ENCODE measurements around the gene SMCO2.
"Not testable (repeated sequence)": the region's sequence is repeated elsewhere in the genome, so short reads cannot be mapped to it uniquely, and the experiment has no call there.

SMCO2 gene

GRCh38 chr12:27524839-27525753, 78.6 kb downstream of the SMCO2 start:
- no peak for DNase-seq (ENCODE audit: low read depth in 3 of 3)

DNA sequence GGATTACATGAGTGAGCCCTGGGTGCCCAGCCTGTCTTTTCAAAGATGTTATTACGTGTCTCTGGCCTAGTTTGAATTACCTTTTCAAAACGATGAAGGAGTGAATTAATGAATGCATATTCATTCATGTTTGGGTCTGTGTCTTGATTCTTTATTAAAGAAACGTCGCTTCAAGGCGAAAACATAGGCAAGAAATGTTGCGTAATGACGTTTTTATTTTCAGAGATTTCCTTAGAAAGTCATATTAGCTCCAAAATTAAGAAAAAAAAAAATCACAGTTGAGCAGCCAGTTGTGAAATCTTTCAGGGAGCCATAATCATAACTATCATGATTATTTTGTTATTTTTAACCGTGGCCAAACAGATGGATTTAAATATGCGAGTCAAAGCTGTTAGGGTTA, 81.0 kb downstream of the SMCO2 start:
- no peak for DNase-seq (ENCODE audit: low read depth in 3 of 3)

DNA sequence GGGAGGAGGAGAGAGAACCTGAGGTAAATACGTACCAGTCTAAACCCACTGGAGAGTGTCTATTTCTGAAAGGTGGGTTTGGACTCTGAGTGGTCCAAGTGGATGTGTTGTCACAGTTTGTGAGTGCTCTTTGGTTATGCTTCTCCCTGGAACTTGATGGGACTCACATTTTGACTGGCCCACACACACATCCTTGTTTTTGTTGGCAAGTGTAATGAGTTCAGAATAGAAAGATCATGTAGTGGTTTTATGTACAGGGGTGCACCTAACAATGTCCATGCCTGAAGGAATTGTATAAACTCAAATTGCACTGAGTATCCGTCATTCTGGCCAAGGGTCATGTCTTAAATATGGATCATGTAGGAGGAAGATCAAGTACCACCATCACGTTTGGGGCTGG, 82.3 kb downstream of the SMCO2 start:
- DNase-seq (ENCODE audit: low read depth in 3 of 3) = no peak

DNA sequence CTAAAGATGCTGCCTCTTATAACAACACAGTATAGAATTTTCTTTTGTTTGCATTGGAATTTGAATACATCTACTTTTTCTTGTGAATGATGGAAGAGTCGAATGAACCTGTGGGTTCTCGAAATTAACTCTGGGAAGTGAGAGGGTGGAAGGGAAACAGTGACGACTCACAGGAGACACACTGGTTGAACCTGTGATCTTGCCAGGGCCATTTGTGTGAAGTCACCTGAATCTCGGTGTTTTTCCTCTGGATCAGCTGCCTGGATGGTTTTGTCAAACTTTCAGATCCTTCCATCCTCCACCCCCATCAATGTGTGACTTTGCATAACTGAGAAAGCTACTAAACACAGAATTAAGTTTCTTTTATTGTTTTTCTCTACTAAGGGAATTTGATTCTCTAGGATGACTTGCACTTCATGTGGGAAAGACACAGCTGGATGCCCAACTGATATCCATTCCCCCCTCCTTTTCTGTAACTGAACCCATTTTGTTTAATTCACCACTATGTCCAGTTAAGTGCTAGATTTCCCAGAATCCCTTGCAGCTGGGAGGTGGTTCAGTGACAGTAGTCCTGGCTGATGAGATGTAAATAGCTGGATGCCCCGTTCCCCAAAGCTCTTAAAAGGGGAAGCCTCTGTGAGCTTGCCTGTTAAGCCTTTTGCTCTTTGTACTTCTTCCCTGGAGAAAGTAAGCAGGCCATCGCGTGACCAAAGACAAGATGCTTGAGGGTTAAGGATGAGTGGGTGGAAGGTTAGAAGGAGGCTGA, 83.8 kb downstream of the SMCO2 start:
- DNase-seq (ENCODE audit: low read depth in 3 of 3) = no peak

DNA sequence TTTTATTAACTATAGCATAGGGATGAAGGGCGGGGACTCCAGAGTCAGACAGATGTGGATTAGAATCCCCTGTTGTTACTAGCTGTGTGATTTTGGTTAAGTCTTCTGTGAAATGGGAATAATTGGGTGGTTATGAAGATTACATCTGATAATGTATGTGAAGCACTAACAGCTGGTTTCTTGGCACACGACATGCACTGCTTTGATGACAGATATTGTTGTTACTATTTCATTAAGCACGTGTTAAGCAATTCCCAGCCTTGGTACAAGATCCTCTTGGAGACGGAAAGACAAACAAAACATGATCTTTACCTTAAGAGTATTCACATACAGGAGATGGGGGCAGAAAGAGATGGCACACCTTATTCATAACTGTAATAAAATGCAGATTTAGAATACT, 85.4 kb downstream of the SMCO2 start:
- DNase-seq (ENCODE audit: low read depth in 3 of 3) = no peak

DNA sequence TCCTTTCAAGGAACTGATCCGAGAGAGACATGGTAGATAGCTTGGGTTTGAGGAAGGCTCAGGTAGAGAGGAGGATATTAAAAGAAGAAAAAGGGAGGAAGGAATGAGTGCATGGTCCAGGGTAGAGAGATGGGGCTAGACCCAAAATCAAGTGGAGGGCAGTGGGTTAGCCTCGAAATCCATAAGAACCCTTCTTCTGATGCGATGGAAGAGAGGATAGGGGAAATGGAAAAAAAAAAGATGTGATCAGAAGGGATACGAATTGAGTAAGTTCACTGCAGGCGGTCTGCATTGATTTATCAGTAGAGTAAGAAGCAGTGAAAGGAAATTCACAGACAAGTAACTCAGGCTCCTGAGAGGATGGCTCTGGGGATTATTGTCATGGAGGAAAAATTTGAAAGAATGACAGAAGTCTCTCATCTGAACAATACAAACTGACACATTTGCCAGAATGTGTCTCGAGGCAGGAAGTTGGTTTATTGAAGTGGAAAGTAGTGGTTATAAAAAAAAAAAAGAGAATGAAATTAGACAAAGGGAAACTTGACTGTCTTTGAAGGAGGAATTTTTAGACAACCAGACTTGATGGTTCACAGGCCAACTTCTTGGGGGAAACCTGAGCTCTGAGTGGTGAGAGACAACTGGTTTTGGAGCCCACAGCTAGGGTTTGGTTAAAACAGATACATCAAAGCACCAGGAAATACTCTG, 87.7 kb downstream of the SMCO2 start:
- no peak for DNase-seq (ENCODE audit: low read depth in 3 of 3)

DNA sequence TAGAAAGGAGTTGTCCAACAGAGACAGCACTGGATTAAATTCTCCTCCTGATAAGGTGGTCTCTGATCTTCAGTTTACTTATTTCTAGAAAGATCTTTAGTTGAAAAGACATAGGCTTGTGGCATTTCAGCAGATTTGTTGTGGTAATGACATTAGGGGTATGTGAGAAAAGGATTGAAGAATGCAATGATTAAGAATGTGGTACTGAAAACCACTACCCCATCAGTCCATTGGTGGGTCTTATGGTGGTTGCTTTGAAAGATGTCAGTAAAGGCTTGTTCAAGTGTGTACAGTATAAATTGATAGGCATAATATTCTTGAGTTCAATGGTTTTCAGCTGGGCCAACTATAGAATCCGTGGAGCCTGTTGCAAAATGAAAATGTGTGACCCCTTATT, 88.2 kb downstream of the SMCO2 start:
- no peak for DNase-seq (ENCODE audit: low read depth in 3 of 3)

GRCh38 chr12:27535318-27535717, 88.8 kb downstream of the SMCO2 start:
- no peak for DNase-seq (ENCODE audit: low read depth in 3 of 3)

DNA sequence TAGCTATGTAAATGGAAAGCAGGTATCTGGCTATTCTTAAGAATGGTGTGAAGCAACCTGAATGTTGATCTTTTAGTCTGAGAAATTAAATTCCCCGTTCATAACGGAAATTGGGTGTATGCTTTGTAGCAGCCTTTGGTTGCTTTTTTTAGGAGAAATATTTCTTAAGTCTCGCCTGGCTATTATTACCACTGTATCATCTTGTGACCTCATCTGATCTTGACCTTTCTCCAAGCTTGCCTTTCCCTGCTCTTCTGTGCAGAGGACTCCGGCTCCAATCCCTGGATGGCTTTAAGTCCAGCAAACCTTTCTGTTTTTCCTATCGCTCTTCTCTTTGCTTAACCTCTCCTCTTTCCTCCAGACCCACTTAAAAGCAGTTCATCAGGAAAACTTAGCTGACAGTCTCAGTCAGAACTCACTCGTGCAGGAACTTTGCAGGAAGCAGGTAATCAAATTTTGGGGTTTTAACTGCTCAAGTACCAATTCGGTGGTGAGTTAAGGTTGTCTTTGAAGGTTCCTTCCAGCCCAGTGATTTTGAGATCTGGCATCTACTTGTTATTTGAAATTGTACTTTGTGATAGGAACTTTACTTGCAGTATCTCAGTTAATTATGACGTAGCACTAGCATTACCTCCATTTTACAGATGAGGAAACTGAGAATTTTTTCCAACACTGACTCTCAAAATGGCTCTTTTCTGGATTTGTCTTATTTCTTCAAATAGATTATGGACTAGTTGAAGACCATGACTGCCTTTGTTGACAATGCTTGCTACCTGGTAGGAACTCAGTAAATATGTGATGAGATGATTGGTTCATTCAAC, 91.5 kb downstream of the SMCO2 start:
- no peak for DNase-seq (ENCODE audit: low read depth in 3 of 3)

- no peak for DNase-seq (ENCODE audit: low read depth in 3 of 3)
These were observed 92.7 kb downstream of the SMCO2 start for GRCh38 chr12:27539191-27539631.

DNA sequence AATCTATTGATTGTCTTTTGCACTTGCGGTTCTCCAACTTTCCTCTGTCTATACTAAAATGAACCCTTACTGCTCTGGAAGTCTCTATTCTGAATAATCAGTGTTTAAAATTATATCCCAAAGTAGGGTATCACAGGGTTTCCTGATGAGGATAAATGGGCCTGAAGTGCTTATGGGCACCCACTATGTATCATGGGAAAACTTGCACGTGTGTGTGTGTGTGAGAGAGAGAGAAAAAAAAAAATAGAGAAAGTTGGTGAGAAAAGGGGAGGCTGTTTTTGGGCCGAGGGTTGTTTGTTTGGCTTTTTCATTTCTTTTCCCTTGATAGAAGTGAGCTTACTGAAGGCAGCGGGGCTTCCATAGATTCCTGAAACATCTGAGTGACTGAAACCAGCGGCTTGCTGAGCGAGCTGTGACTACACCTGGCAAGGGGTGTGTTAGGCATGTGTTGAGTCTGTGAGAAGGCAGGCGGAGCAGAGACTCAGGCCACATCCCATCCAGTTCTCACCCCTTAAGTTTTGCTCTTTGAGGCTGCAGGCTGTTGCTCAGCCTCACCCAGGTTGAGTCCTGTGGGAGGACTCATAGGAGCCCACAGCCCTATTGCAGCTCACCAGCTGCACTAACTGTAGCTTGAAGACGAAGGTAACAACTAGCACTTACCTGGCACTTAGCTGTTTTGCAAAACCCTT, 94.6 kb downstream of the SMCO2 start:
- no peak for DNase-seq (ENCODE audit: low read depth in 3 of 3)

DNA sequence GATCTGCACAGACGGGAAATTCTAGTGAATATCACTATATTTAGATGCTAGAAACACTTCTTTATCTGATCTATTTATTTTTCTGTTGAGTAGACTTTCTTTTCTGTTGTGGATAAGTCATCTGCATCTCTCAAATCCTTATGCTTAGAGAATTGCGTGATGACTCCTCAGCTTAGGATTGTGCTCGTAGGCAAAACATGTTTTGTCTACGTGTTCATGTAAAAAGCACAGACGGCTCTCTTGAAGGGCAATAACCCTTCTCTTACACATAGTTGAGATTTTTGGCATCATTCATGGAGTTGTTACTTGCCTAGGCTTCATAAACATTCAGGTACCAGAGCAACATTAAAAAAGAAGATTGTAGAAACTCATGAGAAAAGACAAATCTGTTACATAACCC, 96.1 kb downstream of the SMCO2 start:
- no peak for DNase-seq (ENCODE audit: low read depth in 3 of 3)

DNA sequence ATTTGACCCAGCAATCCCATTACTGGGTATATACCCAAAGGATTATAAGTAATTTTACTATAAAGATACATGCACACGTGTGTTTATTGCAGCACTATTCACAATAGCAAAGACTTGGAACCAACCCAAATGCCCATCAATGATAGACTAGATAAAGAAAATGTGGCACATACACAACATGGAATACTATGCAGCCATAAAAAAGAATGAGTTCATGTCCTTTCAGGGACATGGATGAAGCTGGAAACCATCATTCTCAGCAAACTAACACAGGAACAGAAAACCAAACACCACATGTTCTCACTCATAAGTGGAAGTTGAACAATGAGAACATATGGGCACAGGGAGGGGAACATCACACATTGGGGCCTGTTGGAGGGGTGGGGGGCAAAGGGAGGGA, 98.3 kb downstream of the SMCO2 start:
- not testable (repeated sequence) for DNase-seq (ENCODE audit: low read depth in 3 of 3)

- DNase-seq (ENCODE audit: low read depth in 3 of 3) = no peak
These were observed 99.1 kb downstream of the SMCO2 start for GRCh38 chr12:27545665-27546064.

- DNase-seq (ENCODE audit: low read depth in 3 of 3) = no peak
These were observed 101.1 kb downstream of the SMCO2 start for GRCh38 chr12:27547592-27547991.

GRCh38 chr12:27548301-27549199, 102.0 kb downstream of the SMCO2 start:
- no peak for DNase-seq (ENCODE audit: low read depth in 3 of 3)

DNA sequence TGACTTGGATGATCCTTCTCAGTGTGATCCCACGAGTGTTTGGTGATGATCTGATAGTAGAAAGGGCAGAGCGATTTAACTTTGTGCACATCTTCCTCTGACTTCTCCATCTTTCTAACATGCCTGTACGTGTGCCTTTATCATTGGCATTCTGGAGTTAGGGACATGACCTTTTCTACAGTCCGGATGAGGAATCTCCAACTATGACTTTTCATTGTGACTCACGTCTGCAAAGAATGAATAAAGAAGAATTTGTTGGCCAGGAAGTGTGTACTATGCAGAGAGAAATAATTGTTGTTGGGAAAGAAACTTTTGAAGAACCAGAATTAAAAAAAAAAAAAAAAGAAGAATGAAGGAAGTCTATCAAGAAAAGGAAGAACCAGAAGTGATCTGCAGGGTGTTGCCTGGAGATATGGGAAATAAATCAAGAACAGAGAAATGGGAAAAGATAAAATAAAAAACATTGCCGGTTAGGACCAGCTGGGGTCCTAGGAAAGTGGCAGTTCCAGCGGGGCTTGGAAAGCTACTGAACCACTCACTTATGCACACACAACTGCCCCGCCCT, 102.8 kb downstream of the SMCO2 start:
- DNase-seq (ENCODE audit: low read depth in 3 of 3) = no peak

DNA sequence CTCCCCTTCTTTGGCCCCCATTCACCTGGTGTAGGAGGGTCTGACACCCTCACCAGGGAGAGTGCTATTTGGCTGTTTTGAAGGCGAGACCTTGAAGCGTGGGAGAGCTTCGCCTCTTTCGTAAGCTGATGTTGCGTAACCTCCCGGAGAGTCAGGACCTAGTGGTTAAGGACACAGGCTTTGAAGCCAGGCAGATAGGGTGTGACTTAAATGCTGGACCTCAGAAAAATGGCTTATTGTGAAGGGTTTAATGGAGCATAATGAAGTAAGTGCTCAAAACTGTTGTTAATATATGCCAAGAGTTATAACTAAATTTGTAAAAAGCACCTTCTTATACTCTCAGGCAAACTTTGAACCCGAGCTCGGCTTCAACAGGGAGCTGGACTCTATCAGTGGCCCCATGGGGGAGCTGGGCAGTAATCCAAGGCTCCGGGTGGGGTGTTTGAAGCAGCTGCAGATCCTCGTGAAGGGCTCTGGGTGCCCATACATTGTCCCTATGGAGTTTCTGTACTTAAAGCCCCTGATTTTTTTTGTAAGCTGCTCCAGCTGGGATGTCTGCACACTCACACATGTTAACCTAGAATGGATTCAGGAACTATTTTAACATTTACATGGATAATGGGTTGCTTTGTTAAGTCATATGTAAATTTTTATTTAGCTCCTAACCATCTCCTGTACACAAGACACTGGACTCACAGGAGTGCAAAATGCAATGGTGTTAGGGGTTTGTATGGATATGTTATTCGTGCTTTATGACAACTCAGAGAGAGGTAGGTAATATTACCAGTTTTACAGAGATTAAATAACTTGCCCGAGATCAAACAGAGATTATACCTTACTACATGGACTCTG, 103.5 kb downstream of the SMCO2 start:
- no peak for DNase-seq (ENCODE audit: low read depth in 3 of 3)

DNA sequence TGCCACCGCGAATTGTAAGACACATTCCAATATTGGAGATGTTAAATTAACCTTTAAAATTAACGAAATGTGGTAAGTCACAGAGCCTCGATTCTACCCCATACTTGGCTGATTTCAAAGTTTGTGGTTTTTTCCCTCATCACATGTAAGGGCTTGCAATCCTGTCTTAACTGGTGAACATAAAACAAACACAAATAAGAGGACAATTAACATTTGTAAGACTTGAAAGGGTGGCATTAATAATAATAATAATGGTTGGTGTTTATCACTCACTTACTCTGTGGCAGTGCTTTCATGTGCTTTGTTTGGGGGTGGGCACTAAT, 104.1 kb downstream of the SMCO2 start:
- DNase-seq (ENCODE audit: low read depth in 3 of 3) = no peak

Measured in stimulated activated CD4-positive, alpha-beta T cell treated with anti-CD3 and anti-CD28 coated beads, TNF-alpha, amount 100 ng/mL, for 48 hours (primary cell).